ENCODE data around the gene TUB.

Gene TUB

DNA sequence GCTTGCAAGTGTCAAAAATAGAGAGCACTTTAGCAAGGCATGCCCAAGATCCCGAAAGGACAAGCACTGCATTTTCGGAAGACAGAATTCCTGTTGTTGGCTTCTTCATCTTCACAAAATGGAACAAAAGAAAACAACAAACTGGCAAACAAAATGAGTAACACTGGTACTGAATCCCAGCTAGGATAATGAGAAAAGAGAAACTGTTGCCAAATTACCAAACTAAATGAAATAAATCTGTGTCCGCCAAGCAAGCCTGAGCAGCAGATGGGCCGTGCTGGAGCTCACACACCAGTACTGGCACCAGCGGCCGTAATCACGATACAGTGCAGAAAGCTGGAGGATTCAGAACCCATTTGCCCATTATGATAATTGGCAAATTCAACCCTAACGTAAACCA is 30.6 kb downstream of the TUB start:
- DNase-seq, result no peak

DNA sequence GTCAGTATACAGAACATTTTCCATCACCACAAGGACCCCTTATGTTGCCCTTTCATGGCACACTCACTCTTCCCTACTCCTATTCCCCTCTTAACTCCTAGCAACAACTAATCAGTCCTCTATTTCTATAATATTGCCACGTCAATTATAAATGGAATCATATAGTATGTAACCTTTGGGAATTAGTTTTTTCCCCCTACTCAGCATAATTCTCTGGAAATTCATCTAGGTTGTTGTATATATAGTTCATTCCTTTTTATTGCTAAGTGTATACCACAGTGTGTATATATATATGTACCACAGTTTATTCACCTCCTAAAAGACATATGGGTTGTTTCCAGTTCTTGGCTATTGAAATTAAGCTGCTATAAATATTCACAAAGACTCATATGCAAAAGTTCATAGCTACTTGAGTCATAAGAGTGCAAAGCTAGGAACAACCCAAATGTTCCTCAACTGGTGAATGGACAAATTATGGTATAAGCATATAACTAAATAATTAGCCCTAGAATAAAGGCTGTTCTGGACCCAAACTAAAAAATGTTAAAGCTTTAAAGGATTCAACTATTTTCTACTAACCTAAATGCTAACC is 41.3 kb downstream of the TUB start:
- no peak for DNase-seq

DNA sequence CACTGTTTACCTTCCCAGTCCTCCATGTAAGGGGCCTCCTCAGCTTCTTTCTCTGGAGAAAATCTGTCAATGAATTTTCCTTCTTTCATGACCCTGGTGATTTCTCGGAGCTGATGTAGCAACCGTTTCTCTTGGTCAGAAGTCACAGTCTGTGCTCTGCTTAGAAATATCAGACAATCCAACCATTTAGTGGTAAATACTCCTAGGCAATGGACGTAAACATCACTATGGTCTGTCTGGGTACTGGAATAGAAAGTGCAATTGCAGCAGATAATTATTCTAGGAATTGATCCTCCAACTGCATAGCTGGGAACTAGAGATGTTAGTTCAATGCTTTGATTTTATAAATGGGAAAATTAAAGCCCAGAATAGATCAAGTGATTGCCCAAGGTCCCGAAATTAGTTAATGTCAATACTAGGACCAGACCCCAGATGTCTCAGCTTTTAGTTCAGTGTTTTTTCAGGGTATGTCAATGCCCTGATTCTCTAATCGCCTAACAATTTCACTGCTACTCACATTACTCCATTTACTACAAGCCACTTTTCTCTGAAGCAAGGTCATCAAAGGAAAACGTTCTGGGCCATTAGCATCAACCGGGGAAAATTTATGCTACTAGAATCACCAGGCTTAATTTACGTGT is 45.8 kb downstream of the TUB start:
- no peak for DNase-seq

DNA sequence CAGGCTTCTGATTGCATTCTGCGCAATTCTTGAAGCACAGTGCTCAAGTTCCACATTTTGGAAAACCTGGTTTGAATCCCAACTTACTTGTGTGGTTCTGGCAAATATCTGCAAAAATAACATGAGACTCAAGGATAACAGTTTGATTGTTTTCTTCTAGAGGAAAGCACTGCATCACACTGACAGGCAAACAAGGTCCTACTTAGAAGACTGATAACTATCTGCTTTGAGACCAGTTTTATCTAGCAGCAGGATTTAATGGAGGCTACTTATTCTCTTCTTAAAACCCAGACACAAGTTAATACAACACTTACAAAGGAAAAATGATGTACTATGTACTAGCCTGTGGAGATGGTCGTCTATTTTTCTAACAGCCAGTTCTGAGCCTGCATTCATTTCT is 46.4 kb downstream of the TUB start:
- DNase-seq, result no peak

DNA sequence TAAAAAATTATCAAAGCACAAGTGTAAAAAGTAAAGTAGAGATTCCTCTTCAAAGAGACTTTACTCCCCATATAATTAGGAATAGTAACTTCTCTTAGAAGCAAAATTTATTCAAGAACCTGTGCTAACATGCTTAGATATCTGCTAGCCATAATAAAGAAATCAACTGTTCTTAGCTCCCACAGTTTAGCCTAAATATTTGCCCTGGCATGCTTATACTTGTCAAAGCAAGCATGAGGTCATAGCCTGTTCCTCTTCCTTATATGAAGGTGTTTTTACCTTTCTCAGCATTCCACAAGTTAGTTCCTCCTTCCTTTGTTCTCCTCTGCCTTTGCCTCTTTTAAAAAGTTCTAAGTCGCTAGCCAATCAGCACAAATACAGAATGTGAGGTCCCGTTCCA is 57.5 kb downstream of the TUB start:
- no peak for DNase-seq

DNA sequence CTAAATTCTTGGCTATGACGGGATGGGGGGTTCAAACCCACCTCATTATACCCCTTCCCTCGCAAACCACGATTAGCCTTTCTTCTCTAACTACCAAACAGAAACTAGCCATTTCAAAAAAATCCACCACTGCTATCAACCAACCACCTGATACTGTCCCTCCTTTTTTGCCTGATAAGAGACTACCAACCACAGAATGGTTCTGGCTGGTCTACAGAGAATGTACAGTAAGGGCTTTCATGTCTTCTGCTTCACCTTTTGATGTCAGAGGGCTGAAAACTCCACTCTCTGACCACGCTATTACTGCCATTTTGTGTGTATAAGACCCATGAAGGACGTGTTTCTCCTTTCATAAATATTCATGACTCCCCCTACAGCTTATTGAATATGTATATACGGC is 68.7 kb downstream of the TUB start:
- no peak for DNase-seq
